Suprapubic skin (tissue), 4 donors: Measurements from ENCODE around the gene C12orf42.

Source experiments
- CTCF ChIP-seq, 2 donors: fragments of 200-600 bp in 1 of 2; fragments of 450-650 bp in 1 of 2; sonication (generic) in 1 of 2; IDR thresholded peaks; one replicate each; pipeline ENCODE4 v1.5.1; 2016 to 2019; ENCODE audit warnings: antibody characterized with exemption in 2 of 2, mild to moderate bottlenecking in 1 of 2, moderate library complexity in 1 of 2
- EP300 ChIP-seq: sonication (generic); formaldehyde crosslinking; IDR thresholded peaks from one replicate; pipeline ENCODE4 v1.6.1; 2017; ENCODE audit warnings: antibody characterized with exemption
- POLR2AphosphoS5 ChIP-seq, 3 donors: sonication (generic); formaldehyde crosslinking; IDR thresholded peaks; one replicate each; pipeline ENCODE4 v1.6.1; 2017; ENCODE audit warnings: antibody characterized with exemption in 3 of 3

- no peak for TF ChIP-seq CTCF (IDR thresholded peaks at IDR 0.05)
- TF ChIP-seq EP300, result no peak
- no peak for TF ChIP-seq POLR2AphosphoS5 (IDR thresholded peaks at IDR 0.05)
Observed at GRCh38 chr12:103469719-103470118, 26.0 kb downstream of the C12orf42 start.
